Suprapubic skin (tissue), 4 donors: ENCODE measurements around the gene CLBA1. TPM values are rescaled to one million over a fixed set of nuclear protein-coding genes. Genes with fewer than 3 reads are reported as not detected.
"Not testable (repeated sequence)": the region's sequence is repeated elsewhere in the genome, so short reads cannot be mapped to it uniquely, and the experiment has no call there.

ENCODE experiments used
- DNase-seq, 2 donors: peaks; one replicate each; pipeline ENCODE4 v3.0.0-alpha.2; 2019; ENCODE audit warnings: low spot score in 2 of 2
- H3K27ac ChIP-seq: fragments of 200-600 bp; sonication (generic); one replicate; pipeline ENCODE4 v1.5.1; 2019
- H3K27me3 ChIP-seq: fragments of 200-600 bp; sonication (generic); one replicate; pipeline ENCODE4 v1.5.1; 2019
- H3K36me3 ChIP-seq: fragments of 200-600 bp; sonication (generic); one replicate; pipeline ENCODE4 v1.5.1; 2019
- H3K4me1 ChIP-seq: fragments of 200-600 bp; sonication (generic); one replicate; pipeline ENCODE4 v1.5.1; 2019
- H3K4me3 ChIP-seq: fragments of 200-600 bp; sonication (generic); one replicate; pipeline ENCODE4 v1.5.1; 2019; ENCODE audit warnings: mild to moderate bottlenecking
- H3K9me3 ChIP-seq: fragments of 200-600 bp; sonication (generic); one replicate; pipeline ENCODE4 v1.5.1; 2019
- CTCF ChIP-seq, 2 donors: fragments of 200-600 bp in 1 of 2; fragments of 450-650 bp in 1 of 2; sonication (generic) in 1 of 2; IDR thresholded peaks; one replicate each; pipeline ENCODE4 v1.5.1; 2016 to 2019; ENCODE audit warnings: antibody characterized with exemption in 2 of 2, mild to moderate bottlenecking in 1 of 2, moderate library complexity in 1 of 2
- EP300 ChIP-seq: sonication (generic); formaldehyde crosslinking; IDR thresholded peaks from one replicate; pipeline ENCODE4 v1.6.1; 2017; ENCODE audit warnings: antibody characterized with exemption
- POLR2A ChIP-seq, 2 donors: fragments of 450-650 bp; IDR thresholded peaks; one replicate each; pipeline ENCODE4 v1.6.1; 2017; ENCODE audit warnings: antibody characterized with exemption in 2 of 2, mild to moderate bottlenecking in 2 of 2, moderate library complexity in 2 of 2
- POLR2AphosphoS5 ChIP-seq, 3 donors: sonication (generic); formaldehyde crosslinking; IDR thresholded peaks; one replicate each; pipeline ENCODE4 v1.6.1; 2017; ENCODE audit warnings: antibody characterized with exemption in 3 of 3
- WGBS: methylation state at CpG from one replicate; pipeline ENCODE4 v1.1.5; 2018; 5-methylcytosine and 5-hydroxymethylcytosine counted together
- total RNA-seq, 4 donors: library from RNA; depleted of rRNA; stranded (reverse); fragments of >200 nt; gene quantifications; one replicate each; pipeline ENCODE4 v1.1.0, GENCODE V29; 2016

CLBA1 gene
- total RNA-seq, 4 donors from 2014 or later: 6.3 to 10.9 (median 9.1) TPM

GRCh38 chr14:105034315-105035039, 48.9 kb downstream of the CLBA1 start:
- Histone ChIP-seq H3K36me3 (no peaks in the 10 kb centered on the region), H3K4me3 (no peak overlapping the region), H3K27me3 (no peaks in the 10 kb centered on the region), H3K9me3 (no peaks in the 10 kb centered on the region), H3K4me1 (no peaks in the 10 kb centered on the region), H3K27ac (no peak overlapping the region)
- 88% methylated on average over 17 of the region's 17 CpGs for WGBS
- TF ChIP-seq CTCF (IDR thresholded peaks at IDR 0.05) (no peak), EP300 (no peak)
- DNase-seq: no peak

- H3K27ac ChIP-seq, DNase-seq, H3K9me3 ChIP-seq, H3K4me1 ChIP-seq, H3K4me3 ChIP-seq, H3K36me3 ChIP-seq, H3K27me3 ChIP-seq: not testable (repeated sequence)
- WGBS: 62% methylated on average over 2 of the region's 2 CpGs
Measured at GRCh38 chr14:105035616-105036015, 50.0 kb downstream of the CLBA1 start.

GRCh38 chr14:105039458-105040205, 54.0 kb downstream of the CLBA1 start:
- Histone ChIP-seq H3K27ac (no peak overlapping the region), H3K9me3 (no peaks in the 10 kb centered on the region), H3K4me3 (no peak overlapping the region), H3K36me3 (no peaks in the 10 kb centered on the region), H3K4me1 (peaks cover 11% of the 10 kb centered on the region), H3K27me3 (no peaks in the 10 kb centered on the region)
- TF ChIP-seq POLR2A (IDR thresholded peaks at IDR 0.05) (no peak), POLR2AphosphoS5 (IDR thresholded peaks at IDR 0.05) (no peak), CTCF (IDR thresholded peaks at IDR 0.05) (no peak), EP300 (no peak)
- WGBS: 83% methylated on average over 14 of the region's 14 CpGs
- no peak for DNase-seq

DNA sequence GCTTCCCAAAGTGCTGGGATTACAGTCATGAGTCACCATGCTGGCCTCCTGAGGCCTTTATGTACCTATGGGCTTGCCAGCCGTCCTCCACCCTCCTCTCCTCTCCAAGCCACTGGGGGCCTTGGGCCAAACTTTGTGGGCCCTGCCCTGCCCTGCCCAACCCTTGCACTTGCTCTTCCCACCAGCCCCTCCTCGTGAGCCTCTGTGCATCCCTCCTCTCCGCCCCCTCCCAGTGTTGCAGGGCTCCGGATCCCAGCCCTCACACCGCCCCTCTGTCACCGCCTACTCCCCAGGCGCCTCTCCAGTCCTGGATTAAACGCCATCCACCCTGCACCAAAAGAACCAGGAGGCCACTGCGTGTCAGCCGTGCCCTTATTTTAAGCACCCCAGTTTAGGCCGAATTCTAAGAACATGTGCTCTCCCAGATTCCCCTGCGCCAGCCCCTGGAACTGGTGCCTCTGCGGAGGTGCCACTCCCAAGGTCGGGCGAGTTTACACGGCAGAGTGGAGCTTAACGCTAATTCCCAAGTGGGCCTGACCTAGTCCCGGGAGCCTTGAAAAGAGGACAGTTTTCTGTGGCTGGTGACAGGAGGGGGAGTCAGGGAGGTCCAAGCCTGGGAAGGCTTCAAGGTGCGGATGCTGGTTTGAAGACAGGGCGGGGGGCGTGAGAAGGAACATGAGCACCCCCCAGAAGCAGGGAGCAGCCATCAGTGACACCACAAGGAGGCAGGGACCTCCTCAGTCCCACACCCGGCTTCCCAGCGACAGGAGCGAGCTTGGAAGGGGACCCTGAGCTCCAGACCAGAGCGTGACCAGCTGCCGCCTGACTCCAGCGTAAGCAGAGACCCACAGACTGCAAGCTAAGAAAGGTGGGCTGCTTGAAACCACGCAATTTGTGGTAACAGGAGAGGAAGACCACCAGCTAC, 56.5 kb downstream of the CLBA1 start:
- Histone ChIP-seq H3K36me3 (no peaks in the 10 kb centered on the region), H3K27me3 (no peaks in the 10 kb centered on the region), H3K4me3 (no peak overlapping the region), H3K27ac (peak overlapping the region; percentile 38), H3K4me1 (peaks cover 17% of the 10 kb centered on the region), H3K9me3 (no peaks in the 10 kb centered on the region)
- DNase-seq: peak in 1 of 2 donors; percentile 62
- 57% methylated on average over 27 of the region's 28 CpGs for WGBS
- no peak for TF ChIP-seq CTCF (IDR thresholded peaks at IDR 0.05)

- WGBS: 87% methylated on average over 17 of the region's 17 CpGs
- no peak for TF ChIP-seq CTCF (IDR thresholded peaks at IDR 0.05)
- no peak for TF ChIP-seq POLR2AphosphoS5 (IDR thresholded peaks at IDR 0.05)
- TF ChIP-seq POLR2A (IDR thresholded peaks at IDR 0.05): no peak
- TF ChIP-seq EP300: no peak
- no peak overlapping the region for H3K27ac ChIP-seq
Measured at GRCh38 chr14:105042813-105043212, 57.2 kb downstream of the CLBA1 start.

More at GRCh38 chr14:105042813-105043212, 57.2 kb downstream of the CLBA1 start:
- H3K4me3 ChIP-seq: no peak overlapping the region
- no peak for DNase-seq
- H3K27me3 ChIP-seq: peaks cover 2% of the 10 kb centered on the region
- no peaks in the 10 kb centered on the region for H3K36me3 ChIP-seq
- no peaks in the 10 kb centered on the region for H3K9me3 ChIP-seq
- peaks cover 17% of the 10 kb centered on the region for H3K4me1 ChIP-seq
